GM21360 (cell line): Measurements from ENCODE around the gene VDAC1.
"Not testable (repeated sequence)": the region's sequence is repeated elsewhere in the genome, so short reads cannot be mapped to it uniquely, and the experiment has no call there.

Experiments used
- ATAC-seq: cut with Tn5 transposase; IDR thresholded peaks from one replicate; pipeline ENCODE4 v1.9.1; 2021; ENCODE audit warnings: mild to moderate bottlenecking, moderate library complexity; ENCODE audit not compliant: unreplicated experiment

VDAC1 gene

GRCh38 chr5:134004626-134005416, at the start of gene VDAC1:
VDAC1 (minus strand) TSS chr5:134004975; CDS start chr5:133993012, 11,963 bp downstream.
- ATAC-seq: peak; percentile 69

GRCh38 chr5:134053840-134054338, 49.1 kb upstream of the VDAC1 start:
- no peak for ATAC-seq

GRCh38 chr5:134053314-134053839, 48.6 kb upstream of the VDAC1 start:
- ATAC-seq: no peak

GRCh38 chr5:134051305-134051704, 46.5 kb upstream of the VDAC1 start:
- no peak for ATAC-seq

- no peak for ATAC-seq
These were observed 44.1 kb upstream of the VDAC1 start for GRCh38 chr5:134048864-134049263.

- ATAC-seq: no peak
These were observed 42.9 kb upstream of the VDAC1 start for GRCh38 chr5:134047687-134048056.

GRCh38 chr5:134046801-134047686, 42.3 kb upstream of the VDAC1 start:
- no peak for ATAC-seq

GRCh38 chr5:134046330-134046729, 41.6 kb upstream of the VDAC1 start:
- no peak for ATAC-seq

GRCh38 chr5:134043793-134044792, 39.3 kb upstream of the VDAC1 start:
- ATAC-seq: no peak

GRCh38 chr5:134041570-134042411, 37.0 kb upstream of the VDAC1 start:
- no peak for ATAC-seq

- no peak for ATAC-seq
These were observed 33.4 kb upstream of the VDAC1 start for GRCh38 chr5:134038138-134038537.

- no peak for ATAC-seq
These were observed 32.4 kb upstream of the VDAC1 start for GRCh38 chr5:134037160-134037559.

GRCh38 chr5:134034326-134034725, 29.6 kb upstream of the VDAC1 start:
- no peak for ATAC-seq

GRCh38 chr5:134030303-134030964, 25.7 kb upstream of the VDAC1 start:
- not testable (repeated sequence) for ATAC-seq

GRCh38 chr5:134029156-134029555, 24.4 kb upstream of the VDAC1 start:
- ATAC-seq: no peak

- ATAC-seq: no peak
These were observed 23.7 kb upstream of the VDAC1 start for GRCh38 chr5:134028496-134028895.

GRCh38 chr5:134027288-134027615, 22.5 kb upstream of the VDAC1 start:
- no peak for ATAC-seq

GRCh38 chr5:134026521-134027287, 21.9 kb upstream of the VDAC1 start:
- peak; percentile 70 for ATAC-seq
